HL-60 (cell line): ENCODE results near the gene ADTRP.

Experiments
- DNase-seq, 2 experiments: peaks; one replicate each; pipeline ENCODE4 v3.0.0-alpha.2; 2010 to 2020; ENCODE audit warnings: low read depth in 1 of 2, low spot score in 1 of 2
- H3K27ac ChIP-seq: fragments of 250-450 bp; sonication (Bioruptor Pico); replicated peaks from 2 replicates; pipeline ENCODE4 v1.5.1; 2020; ENCODE audit warnings: mild to moderate bottlenecking, moderate library complexity
- H3K27me3 ChIP-seq: fragments of 250-450 bp; sonication (Bioruptor Pico); 2 replicates; pipeline ENCODE4 v1.5.1; 2021; ENCODE audit warnings: mild to moderate bottlenecking, moderate library complexity; ENCODE audit not compliant: insufficient read depth, poor library complexity, severe bottlenecking
- H3K4me3 ChIP-seq: replicated peaks from 2 replicates; pipeline ENCODE4 v1.5.1; 2011; ENCODE audit warnings: mild to moderate bottlenecking, control low read depth, low read length; ENCODE audit not compliant: insufficient read depth
- CTCF ChIP-seq: IDR thresholded peaks from one replicate; pipeline ENCODE4 v1.5.1; 2011; ENCODE audit warnings: low read length, control low read depth, inconsistent platforms; ENCODE audit not compliant: insufficient read depth
- GABPA ChIP-seq: IDR thresholded peaks from 2 replicates; pipeline ENCODE4 v1.6.1; 2012; ENCODE audit warnings: low read depth
- POLR2AphosphoS5 ChIP-seq: IDR thresholded peaks from 2 replicates; pipeline ENCODE4 v1.6.1; 2012; ENCODE audit warnings: low read depth
- REST ChIP-seq: IDR thresholded peaks from 2 replicates; pipeline ENCODE4 v1.6.1; 2012; ENCODE audit warnings: low read depth; ENCODE audit not compliant: insufficient replicate concordance
- SPI1 ChIP-seq: IDR thresholded peaks from 2 replicates; pipeline ENCODE4 v1.6.1; 2012; ENCODE audit warnings: low read depth, mild to moderate bottlenecking, borderline replicate concordance

The ADTRP gene

GRCh38 chr6:11685481-11686093 is 93.0 kb downstream of the ADTRP start:
- no peak overlapping the region for H3K4me3 ChIP-seq
- H3K27ac ChIP-seq: no peak overlapping the region
- DNase-seq: no peak
- TF ChIP-seq SPI1 (no peak), GABPA (no peak), REST (no peak), CTCF (no peak), POLR2AphosphoS5 (no peak)
- no peaks in the 10 kb centered on the region for H3K27me3 ChIP-seq

DNA sequence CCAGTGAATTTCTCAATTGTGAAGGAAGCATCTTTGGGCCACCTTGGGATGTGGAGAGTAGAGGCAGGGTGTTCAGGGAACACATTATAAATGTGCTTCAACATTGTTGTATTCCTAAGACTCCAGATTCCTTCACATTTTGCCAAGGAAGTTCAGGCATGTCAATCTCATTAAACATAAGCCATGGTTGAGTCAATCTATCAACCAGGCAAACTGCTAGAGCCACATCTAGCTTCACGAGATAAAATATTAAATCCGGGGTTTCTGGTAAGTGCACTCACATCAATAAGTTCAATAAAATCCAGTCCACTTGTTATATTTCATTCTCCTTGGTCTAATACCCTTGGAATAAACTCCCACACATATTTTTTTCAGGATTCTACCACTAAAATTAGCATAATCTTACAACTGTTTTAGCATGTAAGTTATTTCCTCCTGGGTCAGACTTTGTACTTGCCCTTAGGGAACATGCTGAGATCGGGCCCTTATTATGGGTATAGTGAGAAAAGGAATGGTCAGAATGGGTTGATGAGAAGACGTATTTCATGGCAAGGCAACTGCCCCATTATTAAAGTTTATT is 93.6 kb downstream of the ADTRP start:
- DNase-seq: no peak

More for the DNA sequence above, 93.6 kb downstream of the ADTRP start:
- no peak overlapping the region for H3K4me3 ChIP-seq
- H3K27ac ChIP-seq: no peak overlapping the region
- TF ChIP-seq CTCF (no peak), GABPA (no peak), REST (no peak), SPI1 (no peak), POLR2AphosphoS5 (no peak)
- H3K27me3 ChIP-seq: no peaks in the 10 kb centered on the region
